Adipose tissue (tissue), 3 donors: ENCODE results near the gene C10orf90. TPM values are rescaled to one million over a fixed set of nuclear protein-coding genes. Genes with fewer than 3 reads are reported as not detected.

Experiments used
- H3K27ac ChIP-seq: one replicate; pipeline ENCODE4 v1.5.1; 2013; ENCODE audit warnings: low read depth, low read length
- WGBS, 3 donors: extraction: QIAGEN DNeasy Blood & Tissue Kit; methylation state at CpG; one replicate each; pipeline ENCODE4 v1.1.7; 2013; 5-methylcytosine and 5-hydroxymethylcytosine counted together
- polyA plus RNA-seq, 3 donors: library from polyadenylated mRNA; stranded (reverse); fragments of 200-250 nt; gene quantifications; one replicate each; pipeline ENCODE4 v1.2.3, GENCODE V29; 2013
- donor health status: healthy with polysubstance abuse.
- donor health status: Bipolar disorder and iron deficiency.
- donor health status: healthy.

Gene C10orf90
- polyA plus RNA-seq, 3 donors, result 0.12 to 0.48 TPM; not detected in 1

GRCh38 chr10:126461289-126461940 is 209.1 kb downstream of the C10orf90 start:
- H3K27ac ChIP-seq, result no peak overlapping the region
- WGBS, 3 donors, result 67 to 89% (median 86%) methylated on average over 14 of the region's 14 CpGs

DNA sequence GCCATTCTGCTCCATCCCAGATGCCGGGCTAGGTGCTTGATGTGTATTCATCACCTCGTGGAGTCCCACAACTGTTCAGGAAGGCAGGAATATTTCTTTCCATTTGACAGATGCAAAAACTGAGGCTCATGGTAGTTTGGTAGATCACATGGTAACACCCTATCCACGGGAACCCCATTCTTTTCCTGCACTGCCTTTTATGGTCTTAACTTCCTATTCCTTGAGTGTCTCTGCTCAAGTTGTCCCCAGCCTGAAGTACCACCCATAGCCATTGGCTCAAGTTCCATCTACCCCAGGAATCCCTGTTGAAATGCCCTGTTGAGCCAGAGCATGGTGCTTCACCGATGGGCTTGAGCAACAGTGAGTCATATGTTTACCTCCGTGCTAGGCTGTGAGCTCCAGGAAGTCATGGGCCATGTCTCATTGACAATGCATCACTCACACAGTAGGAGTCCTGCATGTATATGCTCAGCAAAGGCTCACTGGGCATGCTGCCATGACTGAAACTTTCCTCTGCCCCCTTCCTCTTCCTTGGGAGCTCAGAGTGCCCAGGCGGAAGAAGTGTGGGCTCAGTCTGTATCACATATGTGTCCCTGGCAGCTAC is 210.5 kb downstream of the C10orf90 start:
- WGBS, 3 donors, result 75 to 83% (median 76%) methylated on average over 6 of the region's 6 CpGs
- H3K27ac ChIP-seq, result no peak overlapping the region

- WGBS, 3 donors, result 68 to 78% (median 73%) methylated on average over 20 of the region's 20 CpGs
- H3K27ac ChIP-seq, result no peak overlapping the region
These were observed 211.3 kb downstream of the C10orf90 start for GRCh38 chr10:126459032-126459831.

DNA sequence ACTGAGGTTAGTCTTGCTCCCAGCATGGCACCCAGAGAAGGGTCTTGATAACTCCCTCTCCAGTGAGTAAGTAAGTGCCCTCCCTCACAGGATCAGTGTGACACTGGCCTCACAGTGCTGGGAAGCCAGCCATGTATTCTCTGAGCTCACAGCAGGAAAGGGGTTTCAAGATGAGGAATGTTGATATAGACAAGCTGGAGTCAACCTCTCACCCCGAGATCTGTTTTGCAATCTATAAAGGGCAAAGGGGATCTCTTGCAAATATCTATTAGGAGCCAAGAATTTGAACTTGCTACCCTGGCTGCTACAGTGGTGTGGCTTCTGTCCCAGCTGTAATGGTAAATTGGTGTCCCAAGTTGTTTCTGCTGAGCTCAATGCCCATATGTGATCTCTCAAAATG is 212.0 kb downstream of the C10orf90 start:
- no peak overlapping the region for H3K27ac ChIP-seq
- 12 to 27% (median 20%) methylated on average over 1 of the region's 1 CpG for WGBS, 3 donors

DNA sequence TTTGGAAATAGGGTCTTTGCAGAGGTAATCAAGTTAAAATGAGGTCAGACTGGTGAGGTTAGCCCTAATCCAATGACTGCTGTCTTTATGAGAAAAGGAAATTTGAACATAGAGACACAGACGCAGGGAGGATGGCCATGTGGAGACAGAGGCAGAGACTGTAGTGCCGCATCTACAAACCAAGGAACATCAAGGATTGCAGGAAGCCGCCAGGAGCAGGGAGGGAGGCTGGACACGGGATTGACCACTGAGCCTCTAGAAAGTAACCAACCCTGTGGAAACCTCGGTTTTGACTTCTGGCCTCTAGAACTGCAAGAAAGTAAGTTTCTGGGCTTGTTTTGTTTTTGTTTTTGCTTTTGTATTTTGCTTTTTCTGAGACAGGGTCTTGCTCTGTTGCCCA is 213.9 kb downstream of the C10orf90 start:
- H3K27ac ChIP-seq, result no peak overlapping the region
- WGBS, 3 donors, result 88 to 90% (median 90%) methylated on average over 5 of the region's 5 CpGs

DNA sequence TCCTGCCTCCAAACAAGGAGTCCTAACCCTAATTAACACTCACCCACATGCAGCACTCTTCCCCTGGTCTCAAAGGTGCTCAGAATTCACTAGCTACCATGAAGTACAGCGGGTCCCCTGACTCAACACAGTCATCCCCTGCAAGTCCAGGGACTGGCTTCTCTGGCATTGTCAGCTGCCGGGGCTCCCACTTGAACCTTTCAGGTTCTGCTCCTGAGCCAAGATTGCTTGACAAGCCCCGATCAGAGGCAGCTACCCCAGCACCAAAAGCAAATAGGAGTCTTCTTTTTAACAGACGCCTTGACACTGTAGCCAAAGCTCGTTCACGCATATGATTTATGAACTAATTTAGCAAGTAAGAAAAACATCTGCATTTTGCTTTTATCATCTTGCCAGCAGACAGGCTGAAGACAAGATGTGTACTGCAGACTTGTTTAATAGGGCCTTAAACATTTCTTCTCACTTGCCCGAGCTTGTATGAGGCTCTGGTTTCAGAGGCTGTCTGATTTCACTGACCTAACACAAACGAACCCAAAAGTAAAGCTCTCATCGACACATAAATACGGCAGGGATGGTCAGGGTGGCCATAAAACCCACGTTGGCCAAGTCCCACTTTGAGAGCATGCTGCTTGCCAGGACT is 214.6 kb downstream of the C10orf90 start:
- 57 to 67% (median 60%) methylated on average over 11 of the region's 11 CpGs for WGBS, 3 donors
- H3K27ac ChIP-seq, result no peak overlapping the region

- WGBS, 3 donors, result 88 to 89% (median 89%) methylated on average over 8 of the region's 8 CpGs
These were observed 215.3 kb downstream of the C10orf90 start for GRCh38 chr10:126455036-126455765.

DNA sequence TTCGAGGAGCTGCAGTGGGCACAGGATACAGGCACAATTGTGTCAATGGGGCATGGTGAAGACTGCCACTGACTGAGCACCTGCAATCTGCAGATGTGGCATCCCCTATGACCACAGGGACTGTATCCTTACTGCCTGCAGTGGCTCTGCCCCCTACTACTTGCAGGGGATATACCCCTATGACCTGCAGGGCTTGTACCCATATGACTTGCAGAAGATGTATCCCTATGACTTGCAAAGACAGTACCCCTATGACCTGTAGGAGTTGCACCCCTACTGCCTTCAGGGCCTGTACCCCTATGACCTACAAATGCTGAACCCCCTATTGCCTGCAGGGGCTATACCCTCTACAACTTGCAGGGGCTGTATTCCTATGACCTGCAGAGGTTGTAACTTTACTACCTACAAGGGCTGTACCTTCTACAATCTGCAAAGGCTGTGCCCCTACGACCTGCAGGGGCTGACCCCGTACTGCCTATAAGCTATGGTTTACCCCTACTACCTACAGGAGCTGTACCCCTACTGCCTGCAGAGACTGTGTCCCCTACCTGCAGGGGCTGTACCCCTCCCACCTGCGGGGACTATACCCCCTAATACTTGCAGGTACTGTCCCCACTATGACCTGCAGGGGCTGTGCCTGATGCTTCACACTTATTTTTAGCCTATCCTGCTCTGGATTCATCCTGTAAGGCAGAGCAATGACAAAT is 216.3 kb downstream of the C10orf90 start:
- no peak overlapping the region for H3K27ac ChIP-seq
- WGBS, 3 donors, result 85 to 92% (median 90%) methylated on average over 4 of the region's 4 CpGs

More at GRCh38 chr10:126455036-126455765, 215.3 kb downstream of the C10orf90 start:
- no peak overlapping the region for H3K27ac ChIP-seq

DNA sequence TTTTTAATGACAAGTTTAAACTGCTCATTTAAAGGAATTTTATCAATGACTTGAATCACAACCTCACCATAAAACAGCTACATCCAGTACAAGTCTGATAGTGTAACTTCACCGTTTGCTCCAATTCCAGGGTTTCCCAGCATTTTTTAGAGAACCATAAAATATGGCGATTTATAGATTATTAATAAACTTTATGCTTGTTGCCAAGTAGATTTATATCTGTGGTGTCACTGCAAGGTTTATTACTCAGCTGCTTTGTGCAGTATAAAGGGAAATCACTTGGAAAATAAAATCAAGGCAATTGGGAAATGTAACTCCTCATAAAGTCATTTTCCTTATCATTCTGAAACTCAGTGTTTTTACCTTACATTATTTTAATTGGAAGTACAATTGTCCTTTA is 218.2 kb downstream of the C10orf90 start:
- WGBS, 3 donors, result 69 to 88% (median 69%) methylated on average over 2 of the region's 2 CpGs
- H3K27ac ChIP-seq, result no peak overlapping the region

DNA sequence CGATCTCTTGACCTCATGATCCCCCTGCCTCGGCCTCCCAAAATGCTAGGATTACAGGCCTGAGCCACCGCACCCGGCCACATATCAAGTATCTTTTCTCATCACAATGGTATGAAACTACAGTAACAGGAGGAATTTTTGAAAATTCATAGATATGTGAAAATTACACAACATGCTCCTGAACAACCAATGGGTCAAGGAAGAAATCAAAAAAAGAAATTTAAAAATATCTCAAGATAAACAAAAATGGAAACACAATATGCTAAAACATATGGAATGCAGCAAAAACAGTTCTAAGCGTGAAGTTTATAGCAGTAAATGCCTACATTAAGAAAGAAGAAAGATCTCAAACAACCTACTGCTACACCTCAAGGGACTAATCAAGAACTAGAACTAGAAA is 222.4 kb downstream of the C10orf90 start:
- H3K27ac ChIP-seq, result no peak overlapping the region
- 90 to 95% (median 93%) methylated on average over 5 of the region's 5 CpGs for WGBS, 3 donors

- H3K27ac ChIP-seq, result no peak overlapping the region
- 92 to 94% (median 93%) methylated on average over 3 of the region's 3 CpGs for WGBS, 3 donors
These were observed 230.6 kb downstream of the C10orf90 start for GRCh38 chr10:126439942-126440341.

DNA sequence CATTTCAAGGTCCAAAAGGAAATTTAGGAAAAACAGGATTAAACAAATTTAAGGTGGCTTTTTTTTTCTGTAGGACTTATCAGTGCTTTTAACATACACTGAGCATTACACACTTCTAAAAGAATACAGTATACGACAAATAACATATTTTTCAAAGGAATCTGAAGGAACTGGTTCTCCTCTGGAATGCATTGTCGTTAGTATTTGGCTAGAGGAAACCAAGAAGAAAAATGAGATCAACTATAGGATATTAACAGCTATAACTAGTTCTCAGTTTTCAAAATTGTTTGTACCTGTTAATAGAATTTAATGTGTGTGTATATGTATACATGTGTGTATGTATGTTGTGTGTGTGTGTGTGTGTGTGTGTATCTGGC is 232.1 kb downstream of the C10orf90 start:
- WGBS, 3 donors, result 46 to 85% (median 77%) methylated on average over 2 of the region's 2 CpGs

DNA sequence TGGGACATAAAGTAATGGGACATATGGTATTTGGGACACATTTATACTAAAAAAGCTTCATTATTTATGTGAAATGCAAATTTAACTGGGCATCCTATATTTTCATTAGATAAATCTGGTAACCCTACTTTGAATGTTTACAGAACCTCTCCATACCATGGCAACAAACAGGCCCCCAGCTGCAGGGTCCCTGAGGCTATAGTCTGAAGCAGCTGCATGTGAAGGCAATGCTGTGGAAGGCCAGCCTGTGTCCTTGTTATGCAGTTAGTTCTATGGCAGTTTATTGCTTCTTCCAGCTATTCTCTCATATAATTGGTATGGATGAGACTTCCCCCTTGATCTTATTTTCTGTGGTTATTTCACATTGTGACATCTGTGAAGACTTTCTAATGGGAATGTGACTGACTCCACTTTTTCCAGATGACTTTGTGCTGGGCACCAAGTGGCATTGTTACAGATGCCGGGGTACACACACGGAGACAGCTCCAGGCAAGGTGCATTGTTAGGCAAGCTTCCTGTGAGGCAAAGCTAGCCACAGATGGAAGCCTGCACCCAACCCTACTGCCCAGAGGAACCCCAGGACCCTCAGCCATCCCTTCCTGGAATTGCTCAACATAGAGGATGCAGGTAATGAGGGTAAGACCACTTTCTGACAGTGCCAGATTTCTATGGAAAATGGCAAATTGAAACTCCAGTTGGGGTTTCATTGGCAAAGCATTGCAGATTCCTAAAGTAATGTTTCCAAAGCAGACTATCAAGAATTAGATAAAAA is 232.7 kb downstream of the C10orf90 start:
- no peak overlapping the region for H3K27ac ChIP-seq
- WGBS, 3 donors, result 64 to 84% (median 73%) methylated on average over 2 of the region's 2 CpGs

More for the DNA sequence above, 232.1 kb downstream of the C10orf90 start:
- H3K27ac ChIP-seq, result no peak overlapping the region

DNA sequence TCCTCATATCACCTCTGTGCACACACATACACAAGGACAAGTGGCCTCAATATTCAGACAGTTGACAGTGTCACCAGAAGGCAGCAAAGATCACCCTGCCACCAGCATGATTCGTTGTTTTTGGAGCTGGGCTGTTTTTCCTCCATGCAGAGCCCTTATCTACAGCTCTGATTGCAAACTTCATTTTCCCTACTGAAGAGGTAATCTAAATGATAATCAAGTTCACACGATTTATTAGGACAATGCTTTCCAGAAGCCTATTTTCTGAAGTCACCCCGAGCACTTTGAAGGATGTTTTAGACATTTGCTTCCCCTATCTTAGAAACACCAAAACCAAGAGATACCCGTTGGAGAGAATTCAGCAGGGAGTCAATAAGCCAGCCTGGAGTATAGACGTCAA is 236.3 kb downstream of the C10orf90 start:
- WGBS, 3 donors, result 23 to 74% (median 66%) methylated on average over 5 of the region's 5 CpGs
- no peak overlapping the region for H3K27ac ChIP-seq

GRCh38 chr10:126433351-126433750 is 237.1 kb downstream of the C10orf90 start:
- WGBS, 3 donors, result 70 to 82% (median 74%) methylated on average over 5 of the region's 5 CpGs
- H3K27ac ChIP-seq, result no peak overlapping the region

GRCh38 chr10:126432507-126432906 is 238.0 kb downstream of the C10orf90 start:
- 82 to 91% (median 84%) methylated on average over 7 of the region's 7 CpGs for WGBS, 3 donors
- H3K27ac ChIP-seq, result no peak overlapping the region

DNA sequence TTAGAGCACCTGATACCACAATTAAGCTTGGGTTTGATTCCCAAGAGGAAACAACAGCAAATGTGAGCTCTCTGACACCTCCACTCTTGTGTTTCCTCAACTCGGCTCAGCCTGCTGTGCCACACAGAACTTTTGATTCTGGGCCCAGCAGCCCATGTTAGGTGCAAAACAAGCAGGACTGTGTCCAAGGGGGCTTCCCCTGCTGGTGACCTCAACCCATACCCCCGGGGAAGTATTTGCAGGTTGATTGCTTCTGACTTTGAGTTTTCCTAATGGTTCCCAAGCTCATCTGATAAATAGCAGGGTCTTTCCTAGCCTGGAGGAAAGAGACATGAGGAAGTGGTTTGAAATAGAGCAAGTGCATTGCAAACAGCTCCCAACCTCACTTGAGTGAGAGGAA is 238.7 kb downstream of the C10orf90 start:
- H3K27ac ChIP-seq, result no peak overlapping the region
- 66 to 81% (median 68%) methylated on average over 2 of the region's 2 CpGs for WGBS, 3 donors
